C4-2B (cell line): ENCODE measurements around the gene ZSCAN18.

Experiments used
- CTCF ChIP-seq: fragments of 450-650 bp; conservative IDR thresholded peaks from 2 replicates; pipeline ENCODE4 v1.5.1; 2017; ENCODE audit warnings: mild to moderate bottlenecking
- ZFX ChIP-seq: fragments of 450-650 bp; IDR thresholded peaks from 2 replicates; pipeline ENCODE4 v1.6.1; 2017

GRCh38 chr19:58088521-58089052, 9.4 kb downstream of the ZSCAN18 start:
- TF ChIP-seq CTCF (no peak), ZFX (no peak)
